Measurements from ENCODE around the gene BDH1. TPM values are rescaled to one million over a fixed set of nuclear protein-coding genes. Genes with fewer than 3 reads are reported as not detected.
"Not testable (repeated sequence)": the region's sequence is repeated elsewhere in the genome, so short reads cannot be mapped to it uniquely, and the experiment has no call there.

The BDH1 gene
- total RNA-seq (10 to 100 TPM in 5 of 9 donors, 1 to 10 TPM in 4; 5.7 to 31.1 (median 11.0) TPM), polyA plus RNA-seq (10 to 100 TPM in 2 of 3 donors, 1 to 10 TPM in 1; 6.0 to 19.7 (median 12.0) TPM)
- long read RNA-seq, donor 1, transcript BDH1-202 (7 exons, 3,455 nt) = major isoform, 10 of 14 reads
- long read RNA-seq, donor 1, partial matches to known transcripts = 0 of 14 reads
- long read RNA-seq, donor 1, other reads (novel, unspliced or antisense) = 0 of 14 reads
- long read RNA-seq, donor 2, transcript BDH1-202 (7 exons, 3,455 nt) = major isoform, 11 of 14 reads
- long read RNA-seq, donor 2, partial matches to known transcripts = 0 of 14 reads
- long read RNA-seq, donor 2, other reads (novel, unspliced or antisense) = 0 of 14 reads
- long read RNA-seq, donor 3, transcript BDH1-202 (7 exons, 3,455 nt) = major isoform, 10 of 14 reads
- long read RNA-seq, donor 3, partial matches to known transcripts = 0 of 14 reads
- long read RNA-seq, donor 3, other reads (novel, unspliced or antisense) = 0 of 14 reads
- long read RNA-seq, donor 4, partial matches to known transcripts = 0 of 4 reads
- long read RNA-seq, donor 4, other reads (novel, unspliced or antisense) = 0 of 4 reads
- long read RNA-seq, donor 5, transcript BDH1-202 (7 exons, 3,455 nt) = major isoform, 22 of 30 reads
- long read RNA-seq, donor 5, partial matches to known transcripts = 0 of 30 reads
- long read RNA-seq, donor 5, other reads (novel, unspliced or antisense) = 4 of 30 reads
- long read RNA-seq, donor 6, partial matches to known transcripts = 0 of 3 reads
- long read RNA-seq, donor 6, other reads (novel, unspliced or antisense) = 0 of 3 reads
- long read RNA-seq, donor 7, partial matches to known transcripts = 0 of 6 reads
- long read RNA-seq, donor 7, other reads (novel, unspliced or antisense) = 0 of 6 reads
- long read RNA-seq, donor 8, transcript BDH1-201 (7 exons, 3,330 nt) = minor isoform, 7 of 28 reads
- long read RNA-seq, donor 8, transcript BDH1-202 (7 exons, 3,455 nt) = major isoform, 18 of 28 reads
- long read RNA-seq, donor 8, partial matches to known transcripts = 0 of 28 reads
- long read RNA-seq, donor 8, other reads (novel, unspliced or antisense) = 0 of 28 reads
- long read RNA-seq, donor 9, transcript BDH1-202 (7 exons, 3,455 nt) = major isoform, 9 of 10 reads
- long read RNA-seq, donor 9, partial matches to known transcripts = 0 of 10 reads
- long read RNA-seq, donor 9, other reads (novel, unspliced or antisense) = 0 of 10 reads
- long read RNA-seq, donor 10, partial matches to known transcripts = 6 of 13 reads
- long read RNA-seq, donor 10, other reads (novel, unspliced or antisense) = 0 of 13 reads

DNA sequence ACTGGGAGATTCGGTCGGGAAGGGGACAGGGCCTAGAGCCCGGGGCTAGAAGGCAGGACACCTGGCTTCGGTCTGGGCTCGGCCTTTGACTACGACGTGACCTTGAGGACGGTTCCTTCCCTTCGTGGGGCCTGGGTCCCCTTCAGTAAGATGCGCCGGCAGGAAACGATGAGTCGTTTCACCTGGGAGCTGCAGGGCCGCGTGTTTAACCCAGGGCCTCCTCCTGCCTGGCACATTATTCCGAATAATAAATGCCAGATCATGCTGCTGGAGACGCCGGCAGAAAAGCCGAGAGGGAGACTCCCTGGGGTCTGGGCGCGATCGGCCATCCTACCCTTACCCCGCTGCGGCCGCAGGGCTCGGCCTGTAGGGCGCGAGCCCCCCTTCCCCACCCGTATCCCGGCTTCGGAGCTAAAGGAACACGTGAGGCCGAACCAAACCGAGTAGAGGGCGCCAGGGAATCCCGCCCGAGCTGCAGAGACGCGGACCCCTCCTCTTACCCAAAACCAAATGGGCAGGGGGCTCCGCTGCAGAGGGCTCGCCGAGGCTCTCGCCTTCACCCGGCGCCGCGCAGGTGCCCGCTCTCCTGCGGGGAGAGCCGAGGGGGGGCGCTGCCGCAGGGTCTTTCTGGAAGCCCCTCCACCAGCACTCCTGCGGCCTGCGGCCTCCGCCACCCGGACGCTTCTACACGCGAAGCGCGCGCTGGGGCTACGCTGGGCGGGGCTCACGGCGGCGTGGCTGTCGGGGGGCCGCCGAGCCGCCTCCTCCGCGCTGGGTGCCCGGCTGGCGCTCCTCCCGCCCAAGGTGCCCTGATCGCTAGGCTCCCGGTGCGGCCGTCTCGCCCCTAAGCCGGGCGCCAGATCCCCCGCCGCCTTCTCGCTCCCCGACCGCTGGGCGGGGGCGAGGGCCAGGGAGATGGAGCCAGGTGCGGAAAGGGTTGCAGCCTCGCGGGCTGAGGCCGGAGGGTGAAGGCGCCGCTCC, at the start of gene BDH1:
BDH1 (minus strand) TSS at position 688 of the 981 bp plus-strand sequence. CDS start 9,525 bp downstream, outside the sequence.
- Histone ChIP-seq H3K4me1 (replicated peaks in 1 of 2) (peaks cover 10 to 17% of the 10 kb centered on the region in 2 donors), H3K27me3 (no peaks in the 10 kb centered on the region), H3K4me3 (peak within 1 kb of the TSS; percentile 17 to 93 (median 79)), H3K36me3 (replicated peaks in 1 of 2) (no peaks in the 10 kb centered on the region), H3K27ac (peak within 1 kb of the TSS in 4 of 5 donors; percentile 67 to 92 (median 86)), H3K9me3 (replicated peaks in 1 of 3) (no peaks in the 10 kb centered on the region)
- DNase-seq = peak in 6 of 7 donors; percentile 8 to 69 (median 30)
- 0 to 1% (median 0%) methylated on average over 10 to 96 of the region's 96 CpGs for WGBS, 4 donors
- TF ChIP-seq CTCF (IDR thresholded peaks at IDR 0.05) = no peak
- no peak for TF ChIP-seq POLR2A (IDR thresholded peaks at IDR 0.05)
- intact Hi-C loops (cut with DNase I) = no loop called here

- H3K27me3 ChIP-seq = no peaks in the 10 kb centered on the region
- H3K36me3 ChIP-seq (replicated peaks in 1 of 2) = peaks cover 0 to 23% of the 10 kb centered on the region in 2 donors
- intact Hi-C loops (cut with DNase I) = no loop called here
- H3K27ac ChIP-seq = no peak overlapping the region
- no peak overlapping the region for H3K4me3 ChIP-seq
- no peak for DNase-seq
- H3K4me1 ChIP-seq (replicated peaks in 1 of 2) = peaks cover 3 to 7% of the 10 kb centered on the region in 2 donors
- TF ChIP-seq POLR2A (IDR thresholded peaks at IDR 0.05) = no peak
- TF ChIP-seq CTCF (IDR thresholded peaks at IDR 0.05) = no peak
- no peaks in the 10 kb centered on the region for H3K9me3 ChIP-seq (replicated peaks in 1 of 3)
- WGBS, 4 donors = 92 to 96% (median 93%) methylated on average over 15 of the region's 15 CpGs
Measured at GRCh38 chr3:197603317-197603933, 47.7 kb upstream of the BDH1 start.

GRCh38 chr3:197602351-197602750, 46.6 kb upstream of the BDH1 start:
- H3K4me3 ChIP-seq = not testable (repeated sequence)
- H3K36me3 ChIP-seq (replicated peaks in 1 of 2) = peaks cover 0 to 12% of the 10 kb centered on the region in 2 donors

DNA sequence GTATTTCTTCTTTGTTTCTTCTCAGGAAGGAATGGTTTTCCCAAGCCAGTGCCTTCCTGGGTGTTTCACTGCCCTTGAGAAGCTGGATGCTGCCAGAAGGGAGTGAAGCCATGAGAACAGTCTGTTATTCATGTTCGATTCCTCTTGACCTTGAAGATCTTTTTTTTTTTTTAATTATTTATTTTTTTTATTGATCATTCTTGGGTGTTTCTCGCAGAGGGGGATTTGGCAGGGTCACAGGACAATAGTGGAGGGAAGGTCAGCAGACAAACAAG, 45.7 kb upstream of the BDH1 start:
- WGBS, 4 donors = 23 to 45% (median 35%) methylated on average over 2 of the region's 2 CpGs
- H3K27me3 ChIP-seq; DNase-seq; H3K4me3 ChIP-seq; H3K4me1 ChIP-seq (replicated peaks in 1 of 2); H3K36me3 ChIP-seq (replicated peaks in 1 of 2); H3K9me3 ChIP-seq (replicated peaks in 1 of 3); intact Hi-C loops (cut with DNase I): not testable (repeated sequence)
- peak overlapping the region in 2 of 5 donors; percentile 43 to 60 for H3K27ac ChIP-seq

More at GRCh38 chr3:197602351-197602750, 46.6 kb upstream of the BDH1 start:
- H3K4me1 ChIP-seq (replicated peaks in 1 of 2); DNase-seq; H3K27me3 ChIP-seq; H3K9me3 ChIP-seq (replicated peaks in 1 of 3); intact Hi-C loops (cut with DNase I): not testable (repeated sequence)
- peak overlapping the region in 1 of 5 donors; percentile 16 for H3K27ac ChIP-seq
- 95 to 100% (median 97%) methylated on average over 1 to 31 of the region's 31 CpGs; no CpG with 5 or more reads in 1 of the 4 donors for WGBS, 4 donors
